ENCODE measurements around the gene HCK.

HCK gene

DNA sequence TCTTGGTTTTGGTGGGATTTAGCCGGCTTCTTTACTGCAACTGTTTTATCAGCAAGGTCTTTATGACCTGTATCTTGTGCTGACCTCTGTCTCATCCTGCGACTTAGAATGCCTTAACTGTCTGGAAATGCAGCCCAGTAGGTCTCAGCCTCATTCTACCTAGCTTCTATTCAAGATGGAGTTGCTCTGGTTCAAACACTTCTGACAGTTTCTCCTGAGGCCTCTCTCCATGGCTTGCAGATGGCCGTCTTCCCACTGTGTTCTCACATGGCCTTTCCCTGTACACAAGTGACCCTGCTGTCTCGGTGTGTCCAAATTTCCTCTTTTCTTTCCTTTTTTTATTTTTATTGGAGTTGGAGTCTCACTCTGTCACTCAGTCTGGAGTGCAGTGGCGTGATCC lies 46.0 kb upstream of the HCK start:
- Histone ChIP-seq H3F3A (ENCODE audit: insufficient read depth) (no peaks in the 10 kb centered on the region), H3K27ac (ENCODE audit: low read depth, low read length) (no peak overlapping the region), H4K20me1 (ENCODE audit: low read depth, low read length) (no peaks in the 10 kb centered on the region), H3K9ac (ENCODE audit: low read length) (no peak overlapping the region), H3K9me2 (replicated peaks; ENCODE audit: insufficient read depth, low read length) (no peaks in the 10 kb centered on the region), H3K9me3 (ENCODE audit: insufficient read depth, low read length) (no peaks in the 10 kb centered on the region), H2AFZ (ENCODE audit: low read depth, low read length, severe bottlenecking) (no peak overlapping the region), H3K36me3 (ENCODE audit: low read length) (no peaks in the 10 kb centered on the region), H3K4me3 (ENCODE audit: insufficient read depth, low read length, poor library complexity, severe bottlenecking) (no peak overlapping the region), H3K27me3 (ENCODE audit: low read length) (no peaks in the 10 kb centered on the region), H3K4me2 (ENCODE audit: low read depth, low read length, poor library complexity, severe bottlenecking) (no peak overlapping the region), H3K79me2 (ENCODE audit: insufficient read depth, low read length) (no peaks in the 10 kb centered on the region)
- no peak for TF ChIP-seq EZH2phosphoT487 (conservative IDR thresholded peaks at IDR 0.05; ENCODE audit: low read length)
- TF ChIP-seq, protein P1, sequence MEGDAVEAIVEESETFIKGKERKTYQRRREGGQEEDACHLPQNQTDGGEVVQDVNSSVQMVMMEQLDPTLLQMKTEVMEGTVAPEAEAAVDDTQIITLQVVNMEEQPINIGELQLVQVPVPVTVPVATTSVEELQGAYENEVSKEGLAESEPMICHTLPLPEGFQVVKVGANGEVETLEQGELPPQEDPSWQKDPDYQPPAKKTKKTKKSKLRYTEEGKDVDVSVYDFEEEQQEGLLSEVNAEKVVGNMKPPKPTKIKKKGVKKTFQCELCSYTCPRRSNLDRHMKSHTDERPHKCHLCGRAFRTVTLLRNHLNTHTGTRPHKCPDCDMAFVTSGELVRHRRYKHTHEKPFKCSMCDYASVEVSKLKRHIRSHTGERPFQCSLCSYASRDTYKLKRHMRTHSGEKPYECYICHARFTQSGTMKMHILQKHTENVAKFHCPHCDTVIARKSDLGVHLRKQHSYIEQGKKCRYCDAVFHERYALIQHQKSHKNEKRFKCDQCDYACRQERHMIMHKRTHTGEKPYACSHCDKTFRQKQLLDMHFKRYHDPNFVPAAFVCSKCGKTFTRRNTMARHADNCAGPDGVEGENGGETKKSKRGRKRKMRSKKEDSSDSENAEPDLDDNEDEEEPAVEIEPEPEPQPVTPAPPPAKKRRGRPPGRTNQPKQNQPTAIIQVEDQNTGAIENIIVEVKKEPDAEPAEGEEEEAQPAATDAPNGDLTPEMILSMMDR (IDR thresholded peaks at IDR 0.05; ENCODE audit: insufficient read depth, low read length, poor library complexity, severe bottlenecking): no peak

- H3K27ac ChIP-seq (ENCODE audit: low read depth, low read length): no peak overlapping the region
These were observed 44.9 kb upstream of the HCK start for GRCh38 chr20:32006841-32007786.

DNA sequence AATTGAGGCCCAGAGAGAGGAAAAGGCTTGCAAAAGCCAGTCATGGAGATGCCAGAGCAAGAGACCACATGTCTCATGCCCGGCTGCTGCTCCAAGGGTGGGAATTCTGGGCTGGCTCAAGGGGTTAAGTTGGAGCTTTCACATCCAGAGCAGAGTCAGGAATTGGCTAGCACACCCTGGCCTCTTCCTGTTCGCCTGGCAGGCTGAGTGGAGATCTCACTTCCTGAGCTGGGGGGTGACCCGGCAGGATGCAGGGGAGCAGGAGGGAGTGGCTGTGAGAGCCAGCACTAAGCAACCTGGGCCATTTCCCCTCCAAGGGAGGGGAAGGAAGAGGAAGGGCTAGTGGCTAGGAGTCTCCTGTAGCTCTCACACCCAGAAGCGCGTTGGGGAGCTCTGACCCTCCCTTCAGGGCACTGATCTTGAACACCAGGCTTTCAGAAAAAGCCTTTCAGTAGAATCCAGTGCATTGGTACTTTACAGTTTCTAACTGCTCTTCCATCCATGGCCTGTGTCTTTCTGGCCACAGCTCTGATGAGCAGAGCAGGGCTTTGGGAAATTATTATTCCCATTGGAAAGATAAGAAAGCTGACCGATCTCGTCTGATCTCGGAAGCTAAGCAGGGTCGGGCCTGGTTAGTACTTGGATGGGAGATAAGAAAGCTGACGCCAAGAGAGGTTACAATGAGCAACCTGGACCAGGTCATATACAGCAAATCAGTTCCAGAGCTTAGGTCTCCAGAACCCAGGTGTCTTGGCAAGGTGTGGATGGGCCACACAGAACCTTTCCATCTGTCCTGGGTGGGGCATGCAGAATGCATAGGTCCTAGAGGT lies 44.0 kb upstream of the HCK start:
- Histone ChIP-seq H3K27me3 (ENCODE audit: low read length) (no peaks in the 10 kb centered on the region), H3K4me2 (ENCODE audit: low read depth, low read length, poor library complexity, severe bottlenecking) (no peak overlapping the region), H3K27ac (ENCODE audit: low read depth, low read length) (no peak overlapping the region), H3K9ac (ENCODE audit: low read length) (no peak overlapping the region), H3K79me2 (ENCODE audit: insufficient read depth, low read length) (no peaks in the 10 kb centered on the region), H3K9me2 (replicated peaks; ENCODE audit: insufficient read depth, low read length) (no peaks in the 10 kb centered on the region), H3K9me3 (ENCODE audit: insufficient read depth, low read length) (no peaks in the 10 kb centered on the region), H3K36me3 (ENCODE audit: low read length) (no peaks in the 10 kb centered on the region), H2AFZ (ENCODE audit: low read depth, low read length, severe bottlenecking) (no peak overlapping the region), H3K4me3 (ENCODE audit: insufficient read depth, low read length, poor library complexity, severe bottlenecking) (no peak overlapping the region), H3F3A (ENCODE audit: insufficient read depth) (no peaks in the 10 kb centered on the region), H4K20me1 (ENCODE audit: low read depth, low read length) (no peaks in the 10 kb centered on the region)
- TF ChIP-seq, protein P1 (IDR thresholded peaks at IDR 0.05; ENCODE audit: insufficient read depth, low read length, poor library complexity, severe bottlenecking): no peak
- TF ChIP-seq EZH2phosphoT487 (conservative IDR thresholded peaks at IDR 0.05; ENCODE audit: low read length): no peak

More at GRCh38 chr20:32006841-32007786, 44.9 kb upstream of the HCK start:
- H3K9ac ChIP-seq (ENCODE audit: low read length): no peak overlapping the region
- no peaks in the 10 kb centered on the region for H3K27me3 ChIP-seq (ENCODE audit: low read length)
- H3K9me2 ChIP-seq (replicated peaks; ENCODE audit: insufficient read depth, low read length): no peaks in the 10 kb centered on the region
- H3K36me3 ChIP-seq (ENCODE audit: low read length): no peaks in the 10 kb centered on the region
- no peak for TF ChIP-seq EZH2phosphoT487 (conservative IDR thresholded peaks at IDR 0.05; ENCODE audit: low read length)
- TF ChIP-seq, protein P1 (IDR thresholded peaks at IDR 0.05; ENCODE audit: insufficient read depth, low read length, poor library complexity, severe bottlenecking): no peak
- no peak overlapping the region for H3K4me2 ChIP-seq (ENCODE audit: low read depth, low read length, poor library complexity, severe bottlenecking)
- no peaks in the 10 kb centered on the region for H3F3A ChIP-seq (ENCODE audit: insufficient read depth)
- H4K20me1 ChIP-seq (ENCODE audit: low read depth, low read length): no peaks in the 10 kb centered on the region
- H2AFZ ChIP-seq (ENCODE audit: low read depth, low read length, severe bottlenecking): no peak overlapping the region
- no peak overlapping the region for H3K4me3 ChIP-seq (ENCODE audit: insufficient read depth, low read length, poor library complexity, severe bottlenecking)
- H3K9me3 ChIP-seq (ENCODE audit: insufficient read depth, low read length): no peaks in the 10 kb centered on the region
- no peaks in the 10 kb centered on the region for H3K79me2 ChIP-seq (ENCODE audit: insufficient read depth, low read length)
